MV-4-11 (cell line): ENCODE data around the gene RPSA.
"Not testable (repeated sequence)": the region's sequence is repeated elsewhere in the genome, so short reads cannot be mapped to it uniquely, and the experiment has no call there.

ENCODE experiments used
- DNase-seq: peaks from one replicate; lab custom pipeline; 2025; lab: John Stamatoyannopoulos, UW

RPSA gene

DNA sequence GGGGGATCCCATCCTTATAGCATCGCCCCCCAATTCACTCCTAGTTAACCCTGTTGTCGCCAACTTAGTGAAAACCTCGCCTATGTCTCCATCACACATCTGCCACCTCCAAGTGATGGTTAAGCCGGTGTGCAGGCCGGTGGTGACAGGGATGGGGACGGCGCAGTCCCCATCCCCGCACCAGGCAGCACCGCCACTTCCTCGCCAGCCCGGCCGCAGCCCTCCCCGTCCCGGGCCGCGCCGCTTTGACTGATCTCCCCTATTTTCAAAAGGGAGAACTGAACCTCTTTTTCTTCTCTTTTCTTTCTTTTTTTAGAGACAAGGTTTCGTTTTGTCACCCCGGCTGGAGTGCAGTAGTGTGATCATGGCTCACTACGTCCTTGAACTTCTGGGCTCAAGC is 49.6 kb downstream of the RPSA start:
- DNase-seq: no peak

- no peak for DNase-seq
These were observed 50.8 kb downstream of the RPSA start for GRCh38 chr3:39457361-39457760.

GRCh38 chr3:39458579-39458978 is 52.1 kb downstream of the RPSA start:
- not testable (repeated sequence) for DNase-seq

GRCh38 chr3:39460677-39461076 is 54.2 kb downstream of the RPSA start:
- DNase-seq: no peak
